SK-N-MC (cell line): ENCODE results near the gene ZGRF1.
"Not testable (repeated sequence)": the region's sequence is repeated elsewhere in the genome, so short reads cannot be mapped to it uniquely, and the experiment has no call there.

Experiments used
- DNase-seq: peaks from one replicate; pipeline ENCODE4 v3.0.0-alpha.2; 2011; ENCODE audit warnings: low read depth, low spot score
- H3K27ac ChIP-seq: fragments of 200-600 bp; sonication (generic); 2 replicates; pipeline ENCODE4 v1.5.1; 2016; ENCODE audit warnings: mixed run types
- H3K36me3 ChIP-seq: fragments of 200-600 bp; sonication (generic); 2 replicates; pipeline ENCODE4 v1.6.1; 2017; ENCODE audit warnings: antibody characterized with exemption, low read length, mixed read lengths; ENCODE audit not compliant: insufficient read depth
- H3K4me3 ChIP-seq: fragments of 200-600 bp; sonication (generic); 2 replicates; pipeline ENCODE4 v1.5.1; 2016
- H3K9ac ChIP-seq: fragments of 200-600 bp; sonication (generic); 2 replicates; pipeline ENCODE4 v1.8.0; 2017; ENCODE audit warnings: mixed run types, mixed read lengths; ENCODE audit not compliant: insufficient read length
- H3K9me3 ChIP-seq: fragments of 200-600 bp; sonication (generic); 2 replicates; pipeline ENCODE4 v1.6.1; 2017; ENCODE audit warnings: low read depth, mild to moderate bottlenecking, antibody characterized with exemption, low read length, moderate library complexity, mixed read lengths
- EZH2 ChIP-seq: fragments of 200-600 bp; sonication (generic); IDR thresholded peaks from one replicate; pipeline ENCODE4 v1.6.1; 2017; ENCODE audit warnings: antibody characterized with exemption
- FOXP2 ChIP-seq: optimal IDR thresholded peaks from 2 replicates; pipeline ENCODE3; 2011; ENCODE audit warnings: mild to moderate bottlenecking, moderate library complexity; ENCODE audit not compliant: insufficient read depth; ENCODE audit errors: extremely low read length, control extremely low read depth
- POLR2AphosphoS5 ChIP-seq: IDR thresholded peaks from 2 replicates; pipeline ENCODE4 v1.6.1; 2012; ENCODE audit warnings: mild to moderate bottlenecking, low read depth, low read length, borderline replicate concordance

The ZGRF1 gene

GRCh38 chr4:112646632-112647537 lies 10.2 kb upstream of the ZGRF1 start:
- Histone ChIP-seq H3K36me3 (peaks cover 43% of the 10 kb centered on the region), H3K9ac (no peak overlapping the region), H3K4me3 (no peak overlapping the region), H3K27ac (no peak overlapping the region), H3K9me3 (no peaks in the 10 kb centered on the region)
- DNase-seq: no peak
- TF ChIP-seq FOXP2 (no peak), POLR2AphosphoS5 (no peak), EZH2 (no peak)

- Histone ChIP-seq H3K4me3 (no peak overlapping the region), H3K36me3 (peaks cover 36% of the 10 kb centered on the region), H3K9me3 (no peaks in the 10 kb centered on the region), H3K27ac (no peak overlapping the region), H3K9ac (no peak overlapping the region)
- TF ChIP-seq POLR2AphosphoS5: no peak
- TF ChIP-seq FOXP2: no peak
- no peak for TF ChIP-seq EZH2
- DNase-seq: no peak
These were observed 9.0 kb upstream of the ZGRF1 start for GRCh38 chr4:112645541-112646329.

- not testable (repeated sequence) for H3K9ac ChIP-seq, H3K9me3 ChIP-seq, H3K4me3 ChIP-seq, H3K27ac ChIP-seq, DNase-seq
- H3K36me3 ChIP-seq: peaks cover 33% of the 10 kb centered on the region
These were observed 8.2 kb upstream of the ZGRF1 start for GRCh38 chr4:112644595-112645535.

GRCh38 chr4:112642526-112642925 lies 5.8 kb upstream of the ZGRF1 start:
- DNase-seq: no peak
- TF ChIP-seq POLR2AphosphoS5: no peak
- TF ChIP-seq FOXP2: no peak
- no peak for TF ChIP-seq EZH2
- no peak overlapping the region for H3K27ac ChIP-seq
- peaks cover 24% of the 10 kb centered on the region for H3K36me3 ChIP-seq
- no peak overlapping the region for H3K9ac ChIP-seq
- H3K4me3 ChIP-seq: no peak overlapping the region
- H3K9me3 ChIP-seq: no peaks in the 10 kb centered on the region

GRCh38 chr4:112637552-112637866 lies 800 bp upstream of the ZGRF1 start:
- DNase-seq: no peak
- peak overlapping the region; percentile 97 for H3K9ac ChIP-seq
- H3K27ac ChIP-seq: peak overlapping the region; percentile 84
- peak overlapping the region; percentile 93 for H3K4me3 ChIP-seq
- H3K36me3 ChIP-seq: peaks cover 4% of the 10 kb centered on the region; the same call in 1 of the 2 replicates
- H3K9me3 ChIP-seq: no peaks in the 10 kb centered on the region
- TF ChIP-seq EZH2 (no peak), FOXP2 (no peak), POLR2AphosphoS5 (no peak)

GRCh38 chr4:112633477-112634235 lies 3.1 kb downstream of the ZGRF1 start:
- Histone ChIP-seq H3K27ac (no peak overlapping the region), H3K36me3 (peaks cover 10% of the 10 kb centered on the region; the same call in 1 of the 2 replicates), H3K9ac (peak overlapping the region; percentile 40), H3K9me3 (no peaks in the 10 kb centered on the region), H3K4me3 (no peak overlapping the region)
- TF ChIP-seq FOXP2: no peak
- no peak for TF ChIP-seq EZH2
- no peak for TF ChIP-seq POLR2AphosphoS5
- peak; percentile 6 for DNase-seq

GRCh38 chr4:112626228-112626627 lies 10.5 kb downstream of the ZGRF1 start:
- no peak overlapping the region for H3K4me3 ChIP-seq
- no peak for DNase-seq
- H3K9me3 ChIP-seq: no peaks in the 10 kb centered on the region
- H3K36me3 ChIP-seq: peaks cover 14% of the 10 kb centered on the region
- H3K9ac ChIP-seq: no peak overlapping the region
- no peak overlapping the region for H3K27ac ChIP-seq
- TF ChIP-seq FOXP2 (no peak), EZH2 (no peak), POLR2AphosphoS5 (no peak)
